ENCODE results near the gene CUX1.
"Not testable (repeated sequence)": the region's sequence is repeated elsewhere in the genome, so short reads cannot be mapped to it uniquely, and the experiment has no call there.

The CUX1 gene

DNA sequence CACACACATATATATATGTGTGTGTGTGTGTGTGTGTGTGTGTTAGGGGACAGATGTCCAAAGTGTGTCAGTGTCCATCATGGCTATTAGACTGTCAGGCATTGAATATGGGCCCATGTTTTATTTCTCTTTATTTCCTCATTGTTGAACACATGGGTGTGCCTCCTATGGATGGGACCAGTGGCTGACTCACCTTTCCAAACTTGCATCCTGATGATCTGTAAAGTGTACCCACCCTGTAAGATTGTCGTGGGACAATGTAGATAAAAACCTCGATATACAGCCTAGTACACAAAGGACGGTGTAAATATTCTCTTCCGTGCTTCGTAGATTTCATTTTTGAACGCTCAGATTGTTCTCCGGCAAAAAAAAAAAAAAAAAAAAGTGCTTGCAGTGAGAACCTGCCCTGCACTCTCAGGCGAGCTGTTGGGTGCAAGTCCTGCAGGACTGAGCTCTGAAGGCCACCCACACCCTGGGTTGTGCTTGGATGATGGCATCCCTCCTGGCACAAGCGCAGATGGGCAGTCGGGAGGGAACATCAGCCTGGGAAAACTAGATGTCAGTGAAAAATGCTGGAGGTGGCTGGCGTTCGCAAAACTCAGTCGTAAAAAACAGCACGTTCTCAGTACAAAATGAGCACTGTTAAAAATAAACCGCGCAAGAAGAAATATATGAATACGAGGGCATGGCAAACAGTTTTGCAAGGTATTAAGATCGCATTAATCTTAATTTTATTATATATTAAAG, 166.9 kb downstream of the CUX1 start:
- no peaks in the 10 kb centered on the region for H3K27me3 ChIP-seq
- no peak overlapping the region for H3K27ac ChIP-seq
- H3K9me3 ChIP-seq = no peaks in the 10 kb centered on the region
- peaks cover 6 to 8% of the 10 kb centered on the region in 2 experiments for H3K4me1 ChIP-seq (ENCODE audit: control insufficient read depth in 1 of 2, insufficient read depth in 1 of 2, low read depth in 1 of 2, low read length in 1 of 2)
- H3K36me3 ChIP-seq = peaks cover 22% of the 10 kb centered on the region
- no peak overlapping the region for H3K4me3 ChIP-seq (ENCODE audit: low read depth in 1 of 2, low read length in 1 of 2)
- TF ChIP-seq, protein P1, sequence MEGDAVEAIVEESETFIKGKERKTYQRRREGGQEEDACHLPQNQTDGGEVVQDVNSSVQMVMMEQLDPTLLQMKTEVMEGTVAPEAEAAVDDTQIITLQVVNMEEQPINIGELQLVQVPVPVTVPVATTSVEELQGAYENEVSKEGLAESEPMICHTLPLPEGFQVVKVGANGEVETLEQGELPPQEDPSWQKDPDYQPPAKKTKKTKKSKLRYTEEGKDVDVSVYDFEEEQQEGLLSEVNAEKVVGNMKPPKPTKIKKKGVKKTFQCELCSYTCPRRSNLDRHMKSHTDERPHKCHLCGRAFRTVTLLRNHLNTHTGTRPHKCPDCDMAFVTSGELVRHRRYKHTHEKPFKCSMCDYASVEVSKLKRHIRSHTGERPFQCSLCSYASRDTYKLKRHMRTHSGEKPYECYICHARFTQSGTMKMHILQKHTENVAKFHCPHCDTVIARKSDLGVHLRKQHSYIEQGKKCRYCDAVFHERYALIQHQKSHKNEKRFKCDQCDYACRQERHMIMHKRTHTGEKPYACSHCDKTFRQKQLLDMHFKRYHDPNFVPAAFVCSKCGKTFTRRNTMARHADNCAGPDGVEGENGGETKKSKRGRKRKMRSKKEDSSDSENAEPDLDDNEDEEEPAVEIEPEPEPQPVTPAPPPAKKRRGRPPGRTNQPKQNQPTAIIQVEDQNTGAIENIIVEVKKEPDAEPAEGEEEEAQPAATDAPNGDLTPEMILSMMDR (IDR thresholded peaks at IDR 0.05) = no peak

DNA sequence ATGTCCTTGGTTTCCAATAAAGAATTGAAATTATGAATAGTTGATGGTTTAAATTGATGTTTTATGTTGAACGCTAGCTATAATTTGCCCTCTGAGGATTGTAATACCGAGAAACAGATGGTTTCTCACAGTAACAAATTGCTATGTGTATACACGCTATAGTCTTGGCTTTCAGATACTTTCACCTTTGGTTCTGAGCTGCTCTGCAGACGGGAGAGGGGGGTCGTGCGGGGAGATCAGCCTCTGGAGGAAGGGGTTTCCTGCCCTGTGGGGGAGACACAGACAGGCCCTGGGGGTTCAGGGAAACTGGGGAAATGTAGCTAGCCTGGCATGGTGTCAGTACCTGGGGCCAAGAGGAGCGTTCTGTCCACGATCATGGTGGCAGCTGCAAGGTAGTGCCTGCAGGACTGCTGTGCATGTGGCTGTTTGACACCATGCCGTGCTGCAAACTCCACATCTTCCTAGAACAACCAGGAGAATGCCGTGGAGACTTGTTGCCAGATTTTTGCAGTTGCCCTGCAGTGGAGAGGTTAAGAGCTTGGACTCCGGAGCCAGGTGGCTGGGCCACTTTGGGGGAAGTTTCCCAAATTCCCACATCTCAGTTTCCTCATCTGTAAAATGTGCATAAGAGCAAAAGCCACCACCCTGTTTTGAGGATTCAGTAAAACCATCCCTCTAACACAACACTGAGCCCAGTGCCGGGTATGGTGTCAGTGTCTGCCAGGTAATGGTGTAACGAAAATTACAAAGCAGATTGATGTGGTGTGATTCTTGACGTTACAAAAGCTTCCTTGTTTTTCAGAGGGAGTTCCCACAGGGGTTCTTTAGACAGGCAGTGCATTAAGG, 167.9 kb downstream of the CUX1 start:
- Histone ChIP-seq H3K4me1 (ENCODE audit: control insufficient read depth in 1 of 2, insufficient read depth in 1 of 2, low read depth in 1 of 2, low read length in 1 of 2) (peaks cover 6 to 9% of the 10 kb centered on the region in 2 experiments), H3K27me3 (no peaks in the 10 kb centered on the region), H3K27ac (peak overlapping the region; percentile 7), H3K36me3 (peaks cover 23% of the 10 kb centered on the region), H3K9me3 (no peaks in the 10 kb centered on the region), H3K4me3 (ENCODE audit: low read depth in 1 of 2, low read length in 1 of 2) (no peak overlapping the region)
- TF ChIP-seq, protein P1 (IDR thresholded peaks at IDR 0.05) = no peak

DNA sequence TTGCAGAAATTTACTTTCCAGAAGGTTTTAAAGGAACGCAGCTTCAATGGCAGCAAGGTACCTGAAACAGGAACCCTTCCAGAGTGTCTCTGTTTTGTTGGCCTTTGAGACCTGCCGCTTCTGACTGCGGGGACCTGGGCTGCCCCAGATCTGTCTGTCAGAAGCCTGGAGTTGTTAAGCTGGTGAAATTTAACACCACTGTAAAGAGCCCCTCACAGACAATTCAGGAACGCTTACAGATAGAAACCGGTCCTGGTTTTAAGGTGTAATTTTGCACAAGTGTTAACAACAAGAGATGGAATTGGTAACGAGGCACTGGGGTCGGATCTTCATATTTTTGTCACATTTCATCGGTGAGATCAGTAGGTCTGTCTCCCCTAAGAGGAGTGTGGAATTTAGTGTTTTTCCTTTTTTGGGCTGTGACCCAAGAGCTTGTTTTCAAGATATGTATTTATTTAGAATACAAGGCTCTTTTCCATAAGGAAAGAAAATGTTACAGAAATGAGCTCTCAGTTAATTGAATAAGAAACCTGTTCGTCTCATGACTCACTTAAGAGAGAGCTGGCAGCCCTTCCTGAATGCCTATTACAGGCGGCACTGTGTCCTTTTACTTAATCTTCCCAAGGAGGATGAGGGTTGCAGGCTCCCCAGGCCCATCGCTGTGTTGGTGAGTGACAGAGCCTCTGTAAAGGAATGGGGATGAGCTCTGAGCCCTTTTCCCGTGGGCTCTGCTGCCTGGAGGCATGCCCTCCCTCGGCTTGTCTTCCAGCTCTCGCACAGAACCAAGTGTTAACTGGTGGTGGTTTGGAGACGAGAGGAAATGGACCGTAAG, 168.7 kb downstream of the CUX1 start:
- Histone ChIP-seq H3K9me3 (no peaks in the 10 kb centered on the region), H3K4me3 (ENCODE audit: low read depth in 1 of 2, low read length in 1 of 2) (no peak overlapping the region), H3K27ac (peak overlapping the region; percentile 7), H3K4me1 (ENCODE audit: control insufficient read depth in 1 of 2, insufficient read depth in 1 of 2, low read depth in 1 of 2, low read length in 1 of 2) (peaks cover 6 to 17% of the 10 kb centered on the region in 2 experiments), H3K27me3 (no peaks in the 10 kb centered on the region), H3K36me3 (peaks cover 18% of the 10 kb centered on the region)
- TF ChIP-seq, protein P1 (IDR thresholded peaks at IDR 0.05) = no peak

DNA sequence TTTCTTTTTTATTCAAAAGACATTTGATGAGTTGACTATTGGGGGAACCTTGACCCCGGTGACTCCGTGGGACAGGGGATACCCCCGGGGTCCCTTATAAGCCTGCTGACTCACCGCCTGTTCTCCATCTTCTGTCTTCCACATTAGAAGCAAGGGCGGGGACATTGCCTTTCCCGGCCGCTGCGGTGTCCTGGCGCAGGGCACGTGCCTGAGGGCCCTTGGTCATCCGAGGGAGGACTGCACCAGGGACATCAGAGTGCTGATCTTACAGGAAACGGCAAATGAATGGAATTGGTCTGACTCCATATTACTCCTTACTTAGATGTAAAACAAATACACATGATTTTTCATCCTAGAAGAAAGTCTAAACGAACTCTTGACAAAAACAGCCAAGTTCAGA, 170.1 kb downstream of the CUX1 start:
- peaks cover 18% of the 10 kb centered on the region for H3K36me3 ChIP-seq
- TF ChIP-seq, protein P1 (IDR thresholded peaks at IDR 0.05) = no peak

DNA sequence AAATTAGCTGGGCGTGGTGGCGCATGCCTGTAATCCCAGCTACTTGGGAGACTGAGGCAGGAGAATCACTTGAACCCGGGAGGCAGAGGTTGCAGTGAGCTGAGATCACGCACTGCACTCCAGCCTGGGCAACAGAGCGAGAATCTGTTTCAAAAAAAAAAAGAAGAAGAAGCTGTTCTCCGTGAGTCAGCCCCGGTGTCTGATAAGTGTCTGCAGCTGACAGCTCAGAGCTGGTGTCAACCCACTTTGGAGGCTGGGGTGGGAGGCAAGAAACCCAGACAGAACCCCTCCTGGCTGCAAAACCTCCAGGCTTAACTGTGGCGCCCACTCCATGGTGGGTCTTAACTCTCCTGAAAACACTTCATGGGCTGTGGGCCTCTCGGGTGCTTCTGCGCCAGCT, 170.6 kb downstream of the CUX1 start:
- not testable (repeated sequence) for H3K27me3 ChIP-seq; H3K9me3 ChIP-seq; H3K4me3 ChIP-seq (ENCODE audit: low read depth in 1 of 2, low read length in 1 of 2); H3K27ac ChIP-seq
- peaks cover 6 to 18% of the 10 kb centered on the region in 2 experiments for H3K4me1 ChIP-seq (ENCODE audit: control insufficient read depth in 1 of 2, insufficient read depth in 1 of 2, low read depth in 1 of 2, low read length in 1 of 2)
- peaks cover 18% of the 10 kb centered on the region for H3K36me3 ChIP-seq

More for the DNA sequence above, 170.1 kb downstream of the CUX1 start:
- Histone ChIP-seq H3K4me1 (ENCODE audit: control insufficient read depth in 1 of 2, insufficient read depth in 1 of 2, low read depth in 1 of 2, low read length in 1 of 2) (peaks cover 6 to 18% of the 10 kb centered on the region in 2 experiments), H3K27me3 (no peaks in the 10 kb centered on the region), H3K4me3 (ENCODE audit: low read depth in 1 of 2, low read length in 1 of 2) (no peak overlapping the region), H3K9me3 (no peaks in the 10 kb centered on the region), H3K27ac (no peak overlapping the region)

Measured in neutrophil (primary cell).